Endothelial cell of umbilical vein (primary cell): ENCODE results near the gene TBX1.

Experiments used
- POLR2A ChIP-seq: IDR thresholded peaks from 2 replicates; pipeline ENCODE4 v1.6.1; 2012; ENCODE audit warnings: low read depth, mild to moderate bottlenecking, control low read depth, low read length
- TF ChIP-seq, protein P1 (sequence below), 2 donors: IDR thresholded peaks; 1 replicate in 1 of 2; 2 replicates in 1 of 2; pipeline ENCODE4 v1.5.1; 2011; ENCODE audit warnings: low read length in 2 of 2, mild to moderate bottlenecking in 2 of 2, moderate library complexity in 2 of 2, control low read depth in 1 of 2, inconsistent platforms in 1 of 2, low read depth in 1 of 2; ENCODE audit not compliant: insufficient read depth in 1 of 2; ENCODE audit errors: extremely low read depth in 1 of 2
- TF ChIP-seq, protein P2 (sequence below): IDR thresholded peaks from 2 replicates; pipeline ENCODE4 v1.6.1; 2011; ENCODE audit not compliant: insufficient read depth, insufficient read length

DNA sequence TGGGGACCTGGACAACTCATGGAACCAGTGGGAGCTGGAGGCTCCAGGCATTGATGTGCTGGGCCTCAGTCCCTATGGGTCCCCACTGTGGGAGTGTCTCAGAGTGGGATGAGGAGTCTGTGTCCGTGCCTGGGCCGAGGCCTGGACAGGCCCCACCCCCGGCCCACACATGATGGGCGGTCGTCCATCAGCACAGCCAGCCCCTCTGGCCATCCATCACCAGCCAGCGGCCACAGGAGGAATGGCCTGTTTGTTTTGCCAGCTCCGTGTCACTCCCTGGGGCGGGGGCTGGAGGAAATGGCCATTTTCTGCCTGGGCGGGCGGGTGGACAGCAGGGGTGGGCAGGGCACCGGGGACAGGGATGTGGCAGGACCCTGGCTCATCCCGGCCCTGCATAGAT, 13.0 kb upstream of the TBX1 start:
- TF ChIP-seq, protein P1, sequence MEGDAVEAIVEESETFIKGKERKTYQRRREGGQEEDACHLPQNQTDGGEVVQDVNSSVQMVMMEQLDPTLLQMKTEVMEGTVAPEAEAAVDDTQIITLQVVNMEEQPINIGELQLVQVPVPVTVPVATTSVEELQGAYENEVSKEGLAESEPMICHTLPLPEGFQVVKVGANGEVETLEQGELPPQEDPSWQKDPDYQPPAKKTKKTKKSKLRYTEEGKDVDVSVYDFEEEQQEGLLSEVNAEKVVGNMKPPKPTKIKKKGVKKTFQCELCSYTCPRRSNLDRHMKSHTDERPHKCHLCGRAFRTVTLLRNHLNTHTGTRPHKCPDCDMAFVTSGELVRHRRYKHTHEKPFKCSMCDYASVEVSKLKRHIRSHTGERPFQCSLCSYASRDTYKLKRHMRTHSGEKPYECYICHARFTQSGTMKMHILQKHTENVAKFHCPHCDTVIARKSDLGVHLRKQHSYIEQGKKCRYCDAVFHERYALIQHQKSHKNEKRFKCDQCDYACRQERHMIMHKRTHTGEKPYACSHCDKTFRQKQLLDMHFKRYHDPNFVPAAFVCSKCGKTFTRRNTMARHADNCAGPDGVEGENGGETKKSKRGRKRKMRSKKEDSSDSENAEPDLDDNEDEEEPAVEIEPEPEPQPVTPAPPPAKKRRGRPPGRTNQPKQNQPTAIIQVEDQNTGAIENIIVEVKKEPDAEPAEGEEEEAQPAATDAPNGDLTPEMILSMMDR (IDR thresholded peaks at IDR 0.05; ENCODE audit: extremely low read depth in 1 of 2, insufficient read depth in 1 of 2, low read depth in 1 of 2, low read length in 2 of 2), result no peak
- TF ChIP-seq POLR2A, result no peak
- TF ChIP-seq, protein P2, sequence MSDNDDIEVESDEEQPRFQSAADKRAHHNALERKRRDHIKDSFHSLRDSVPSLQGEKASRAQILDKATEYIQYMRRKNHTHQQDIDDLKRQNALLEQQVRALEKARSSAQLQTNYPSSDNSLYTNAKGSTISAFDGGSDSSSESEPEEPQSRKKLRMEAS, result no peak
